ENCODE results near the gene OR1E2.
"Not testable (repeated sequence)": the region's sequence is repeated elsewhere in the genome, so short reads cannot be mapped to it uniquely, and the experiment has no call there.

OR1E2 gene

DNA sequence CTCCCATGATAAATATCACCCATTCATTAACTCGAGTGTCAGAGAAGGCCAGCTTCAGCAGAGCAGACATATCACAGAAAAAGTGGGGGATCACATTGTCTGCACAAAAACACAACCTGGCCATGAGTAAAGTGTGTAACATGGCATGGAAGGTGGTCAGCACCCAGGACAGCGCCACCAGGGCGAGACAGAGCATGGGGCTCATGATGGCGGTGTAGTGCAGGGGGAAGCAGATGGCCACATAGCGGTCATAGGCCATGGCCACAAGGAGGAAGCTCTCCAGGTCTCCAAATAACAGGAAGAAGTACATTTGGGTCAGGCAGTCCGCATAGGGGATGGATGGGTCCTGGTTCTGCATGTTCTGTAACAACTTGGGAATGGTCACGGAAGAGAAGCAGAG, 35.8 kb downstream of the OR1E2 start:
- not testable (repeated sequence) for DNase-seq (ENCODE audit: low read depth, low spot score)

DNA sequence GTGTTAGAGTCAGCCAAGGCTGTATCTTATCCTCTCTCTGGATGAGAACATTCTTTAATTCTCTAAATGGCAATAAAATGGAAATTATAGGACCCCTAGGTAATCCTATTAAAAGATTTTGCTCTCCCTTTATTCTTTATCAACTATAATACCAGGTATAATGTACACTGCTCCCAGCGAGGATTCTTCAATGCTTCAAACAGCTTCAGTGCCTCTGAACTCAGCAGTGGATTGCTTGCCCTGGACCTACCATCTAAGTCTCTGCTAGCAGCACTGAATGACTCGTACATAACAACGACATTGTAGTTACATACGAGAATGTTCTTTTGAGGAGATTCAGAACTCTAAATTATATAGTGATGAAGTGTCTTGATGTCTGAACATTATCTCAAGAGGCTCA, 43.9 kb downstream of the OR1E2 start:
- no peak for DNase-seq (ENCODE audit: low read depth, low spot score)

DNA sequence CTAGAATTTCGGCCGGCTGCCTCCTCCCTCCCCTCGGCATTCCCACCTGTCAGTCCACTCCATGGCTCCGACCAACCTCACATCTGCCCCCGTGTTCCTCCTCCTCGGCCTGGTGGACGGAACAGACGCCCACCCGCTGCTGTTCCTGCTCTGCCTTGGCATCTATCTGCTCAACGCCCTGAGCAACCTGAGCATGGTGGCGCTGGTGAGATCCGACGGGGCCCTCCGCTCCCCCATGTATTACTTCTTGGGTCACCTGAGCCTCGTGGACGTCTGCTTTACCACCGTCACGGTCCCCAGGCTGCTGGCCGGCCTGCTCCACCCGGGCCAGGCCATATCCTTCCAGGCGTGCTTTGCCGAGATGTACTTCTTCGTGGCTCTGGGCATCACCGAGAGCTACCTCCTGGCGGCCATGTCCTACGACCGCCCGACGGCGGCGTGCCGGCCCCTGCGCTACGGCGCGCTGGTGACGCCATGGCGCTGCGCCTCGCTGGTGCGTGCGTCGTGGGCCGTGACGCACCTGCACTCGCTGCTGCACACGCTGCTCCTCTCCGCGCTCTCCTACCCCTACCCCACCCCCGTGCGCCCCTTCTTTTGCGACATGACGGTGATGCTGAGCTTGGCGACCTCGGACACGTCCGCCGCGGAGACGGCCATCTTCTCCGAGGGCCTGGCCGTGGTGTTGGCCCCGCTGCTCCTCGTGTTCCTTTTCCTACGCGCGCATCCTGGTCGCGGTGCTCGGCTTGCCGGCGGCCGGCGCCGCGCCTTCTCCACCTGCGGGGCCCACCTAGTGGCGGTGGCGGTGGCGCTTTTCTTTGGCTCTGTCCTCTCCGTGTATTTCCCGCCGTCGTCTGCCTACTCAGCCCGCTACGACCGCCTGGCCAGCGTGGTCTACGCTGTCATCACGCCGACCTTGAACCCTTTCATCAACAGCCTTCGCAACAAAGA, 47.5 kb downstream of the OR1E2 start, which contains the start of gene OR3A2:
OR3A2 (minus strand) TSS at position 440 of the 948 bp plus-strand sequence.
- DNase-seq (ENCODE audit: low read depth, low spot score) = no peak
